ENCODE data around the gene PPP1R9A. TPM values are rescaled to one million over a fixed set of nuclear protein-coding genes. Genes with fewer than 3 reads are reported as not detected.

Gene PPP1R9A
- total and polyA plus RNA-seq, 8 donors = 18.7 to 28.6 (median 24.3) TPM

DNA sequence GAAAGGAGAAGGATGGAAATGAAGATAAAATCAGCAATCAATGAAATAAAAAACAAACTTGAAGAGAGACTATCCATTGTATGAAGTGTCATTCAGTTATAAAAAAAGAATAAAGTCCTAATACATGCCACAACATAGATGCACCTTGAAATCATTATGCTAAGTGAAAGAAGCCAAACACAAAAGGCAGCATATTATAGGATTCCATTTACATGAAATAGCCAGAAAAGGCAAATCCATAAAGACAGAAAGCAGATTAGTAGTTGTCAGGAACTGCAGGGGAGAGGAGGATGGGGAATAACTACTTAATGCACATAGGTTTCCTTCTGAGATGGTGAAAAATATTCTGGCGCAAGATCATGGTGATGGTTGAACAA, 423.6 kb downstream of the PPP1R9A start:
- Histone ChIP-seq H3K27me3 (no peaks in the 10 kb centered on the region), H3K4me3 (peak overlapping the region; percentile 4 to 14), H3K27ac (no peak overlapping the region), H3K36me3 (no peaks in the 10 kb centered on the region), H3K4me1 (no peaks in the 10 kb centered on the region), H3K9me3 (no peaks in the 10 kb centered on the region)
- no peak for DNase-seq
- ATAC-seq = no peak
- TF ChIP-seq, protein P1, sequence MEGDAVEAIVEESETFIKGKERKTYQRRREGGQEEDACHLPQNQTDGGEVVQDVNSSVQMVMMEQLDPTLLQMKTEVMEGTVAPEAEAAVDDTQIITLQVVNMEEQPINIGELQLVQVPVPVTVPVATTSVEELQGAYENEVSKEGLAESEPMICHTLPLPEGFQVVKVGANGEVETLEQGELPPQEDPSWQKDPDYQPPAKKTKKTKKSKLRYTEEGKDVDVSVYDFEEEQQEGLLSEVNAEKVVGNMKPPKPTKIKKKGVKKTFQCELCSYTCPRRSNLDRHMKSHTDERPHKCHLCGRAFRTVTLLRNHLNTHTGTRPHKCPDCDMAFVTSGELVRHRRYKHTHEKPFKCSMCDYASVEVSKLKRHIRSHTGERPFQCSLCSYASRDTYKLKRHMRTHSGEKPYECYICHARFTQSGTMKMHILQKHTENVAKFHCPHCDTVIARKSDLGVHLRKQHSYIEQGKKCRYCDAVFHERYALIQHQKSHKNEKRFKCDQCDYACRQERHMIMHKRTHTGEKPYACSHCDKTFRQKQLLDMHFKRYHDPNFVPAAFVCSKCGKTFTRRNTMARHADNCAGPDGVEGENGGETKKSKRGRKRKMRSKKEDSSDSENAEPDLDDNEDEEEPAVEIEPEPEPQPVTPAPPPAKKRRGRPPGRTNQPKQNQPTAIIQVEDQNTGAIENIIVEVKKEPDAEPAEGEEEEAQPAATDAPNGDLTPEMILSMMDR (IDR thresholded peaks at IDR 0.05) = no peak
- intact Hi-C loops (cut with DNase I) = no loop called here

DNA sequence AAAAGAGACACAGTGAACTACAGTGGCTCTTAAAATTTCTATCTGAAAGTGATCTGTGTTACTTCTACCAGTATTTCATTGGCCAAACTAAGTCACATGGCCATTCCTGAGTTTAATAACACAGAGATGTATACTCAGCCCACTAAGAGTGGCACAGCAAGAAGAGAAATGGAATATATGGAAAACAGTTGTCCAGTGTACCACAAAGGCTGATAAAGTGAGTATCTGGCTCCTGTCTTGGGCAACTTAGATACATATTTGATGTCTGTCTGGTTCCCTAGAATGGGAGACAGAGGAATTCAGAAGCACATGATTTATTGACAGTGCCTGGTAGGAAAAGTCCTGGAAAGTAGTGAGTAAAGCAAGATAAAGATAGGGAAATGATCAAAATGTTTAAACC, 427.1 kb downstream of the PPP1R9A start:
- Histone ChIP-seq H3K4me1 (no peaks in the 10 kb centered on the region), H3K4me3 (no peak overlapping the region), H3K9me3 (no peaks in the 10 kb centered on the region), H3K27ac (no peak overlapping the region), H3K36me3 (no peaks in the 10 kb centered on the region), H3K27me3 (no peaks in the 10 kb centered on the region)
- TF ChIP-seq, protein P1 (IDR thresholded peaks at IDR 0.05) = no peak
- DNase-seq (no peak), ATAC-seq (no peak)
- intact Hi-C loops (cut with DNase I) = no loop called here

DNA sequence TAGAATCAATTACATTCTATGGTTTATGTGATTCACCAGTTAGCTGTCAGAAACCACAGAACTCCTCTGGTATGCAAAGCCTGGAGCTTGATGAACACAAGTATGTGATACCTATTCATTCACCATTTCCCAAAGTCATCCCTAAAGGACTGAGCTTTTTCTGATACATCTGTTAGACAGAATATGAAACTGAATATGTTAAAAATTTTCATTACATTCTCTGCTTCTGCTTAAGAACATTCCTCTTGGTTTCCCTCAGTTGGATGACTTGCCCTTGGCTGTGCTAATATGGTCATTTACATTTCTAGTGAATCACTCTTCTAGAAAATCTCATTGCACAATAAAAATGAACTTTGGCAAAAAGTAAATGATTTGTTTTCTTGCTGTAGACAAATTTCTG, 427.7 kb downstream of the PPP1R9A start:
- Histone ChIP-seq H3K4me3 (no peak overlapping the region), H3K27ac (no peak overlapping the region), H3K9me3 (no peaks in the 10 kb centered on the region), H3K27me3 (no peaks in the 10 kb centered on the region), H3K36me3 (no peaks in the 10 kb centered on the region), H3K4me1 (no peaks in the 10 kb centered on the region)
- intact Hi-C loops (cut with DNase I) = no loop called here
- no peak for DNase-seq
- peak; percentile 32 for ATAC-seq
- TF ChIP-seq, protein P1 (IDR thresholded peaks at IDR 0.05) = no peak

DNA sequence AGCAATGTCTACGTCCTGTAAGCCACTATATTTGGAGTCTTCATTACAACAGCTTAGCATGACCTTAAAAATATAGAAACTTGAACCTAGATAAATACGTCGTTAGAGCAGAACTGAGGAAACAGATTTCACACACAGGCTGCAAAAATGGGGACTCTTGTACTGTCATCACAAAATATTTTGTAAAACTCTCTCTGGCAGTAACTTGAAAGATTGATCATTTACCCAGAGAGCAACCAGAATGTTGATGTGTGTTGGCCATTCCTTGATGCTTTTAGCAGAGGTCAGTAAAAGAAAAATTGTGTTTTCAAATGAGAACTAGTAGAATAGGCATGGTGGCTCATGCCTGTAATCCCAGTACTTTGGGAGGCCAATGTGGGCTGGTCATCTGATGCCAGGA, 431.4 kb downstream of the PPP1R9A start:
- Histone ChIP-seq H3K4me3 (no peak overlapping the region), H3K9me3 (no peaks in the 10 kb centered on the region), H3K27me3 (no peaks in the 10 kb centered on the region), H3K27ac (no peak overlapping the region), H3K4me1 (no peaks in the 10 kb centered on the region), H3K36me3 (no peaks in the 10 kb centered on the region)
- TF ChIP-seq, protein P1 (IDR thresholded peaks at IDR 0.05) = no peak
- ATAC-seq (no peak), DNase-seq (no peak)
- intact Hi-C loops (cut with DNase I) = no loop called here

DNA sequence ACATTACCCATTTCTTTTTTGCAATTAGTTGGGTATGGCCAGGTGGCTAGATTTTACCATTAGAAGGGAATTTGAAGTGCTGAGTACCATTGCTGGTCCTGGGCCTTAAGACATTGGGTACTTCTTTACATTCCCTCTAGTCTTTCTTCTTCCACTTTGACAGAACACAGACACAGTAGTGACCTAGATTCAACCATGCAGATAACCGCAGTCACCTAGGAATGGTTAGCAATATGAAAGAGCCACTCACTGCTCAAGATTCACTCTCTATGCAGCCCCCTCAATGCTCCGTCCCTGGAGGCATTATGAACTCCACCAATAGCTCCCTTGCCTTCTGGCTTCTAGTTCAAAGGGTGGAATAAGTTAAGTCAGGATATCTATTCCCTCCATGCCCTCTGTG, 433.1 kb downstream of the PPP1R9A start:
- TF ChIP-seq, protein P1 (IDR thresholded peaks at IDR 0.05) = no peak
- Histone ChIP-seq H3K4me3 (no peak overlapping the region), H3K4me1 (no peaks in the 10 kb centered on the region), H3K36me3 (no peaks in the 10 kb centered on the region), H3K27me3 (no peaks in the 10 kb centered on the region), H3K9me3 (no peaks in the 10 kb centered on the region), H3K27ac (no peak overlapping the region)
- intact Hi-C loops (cut with DNase I) = no loop called here
- DNase-seq (no peak), ATAC-seq (no peak)
